Stimulated activated CD8-positive, alpha-beta memory T cell treated with anti-CD3 and anti-CD28 coated beads, Interleukin-12 subunit alpha, Interleukin-12 subunit beta, amount 100 ng/mL, for 4 hours (primary cell): ENCODE results near the gene C13orf46.

Source experiments
- DNase-seq: peaks from one replicate; pipeline ENCODE4 v3.0.0-alpha.2; 2020; ENCODE audit warnings: low read depth

C13orf46 gene

GRCh38 chr13:113954046-113954835 lies 19.6 kb downstream of the C13orf46 start:
- no peak for DNase-seq

GRCh38 chr13:113953561-113953960 lies 20.3 kb downstream of the C13orf46 start:
- DNase-seq = no peak

GRCh38 chr13:113952983-113953520 lies 20.8 kb downstream of the C13orf46 start:
- DNase-seq = no peak

GRCh38 chr13:113952151-113952982 lies 21.5 kb downstream of the C13orf46 start:
- DNase-seq = no peak

- DNase-seq = peak; percentile 6
Measured at GRCh38 chr13:113951246-113951999, 22.5 kb downstream of the C13orf46 start.

GRCh38 chr13:113950451-113951245 lies 23.2 kb downstream of the C13orf46 start:
- no peak for DNase-seq

GRCh38 chr13:113949546-113949945 lies 24.3 kb downstream of the C13orf46 start:
- DNase-seq = no peak

- DNase-seq = no peak
Measured at GRCh38 chr13:113948034-113948742, 25.7 kb downstream of the C13orf46 start.

- DNase-seq = no peak
Measured at GRCh38 chr13:113947311-113948033, 26.4 kb downstream of the C13orf46 start.

GRCh38 chr13:113946409-113947181 lies 27.3 kb downstream of the C13orf46 start:
- DNase-seq = no peak

GRCh38 chr13:113945857-113946408 lies 27.9 kb downstream of the C13orf46 start:
- no peak for DNase-seq

GRCh38 chr13:113943821-113944565 lies 29.9 kb downstream of the C13orf46 start:
- no peak for DNase-seq

GRCh38 chr13:113942591-113943103 lies 31.2 kb downstream of the C13orf46 start:
- no peak for DNase-seq

- DNase-seq = no peak
Measured at GRCh38 chr13:113941571-113942191, 32.2 kb downstream of the C13orf46 start.

- no peak for DNase-seq
Measured at GRCh38 chr13:113939944-113940297, 34.0 kb downstream of the C13orf46 start.

- no peak for DNase-seq
Measured at GRCh38 chr13:113939129-113939943, 34.5 kb downstream of the C13orf46 start.

GRCh38 chr13:113938716-113939115 lies 35.2 kb downstream of the C13orf46 start:
- no peak for DNase-seq
